Thoracic aorta (tissue), 2 donors: ENCODE results near the gene SEMA6B. TPM values are rescaled to one million over a fixed set of nuclear protein-coding genes. Genes with fewer than 3 reads are reported as not detected.

Source experiments
- ATAC-seq: fragments of 150-250 bp; one replicate; pipeline ENCODE4 v1.8.0; 2017; ENCODE audit warnings: low read depth; ENCODE audit not compliant: insufficient number of reproducible peaks, low FRiP score
- DNase-seq: peaks from one replicate; pipeline ENCODE4 v3.0.0-alpha.2; 2020; ENCODE audit warnings: low spot score
- H3K27ac ChIP-seq, 2 donors: fragments of 200-600 bp; sonication (generic); 1 replicate in 1 of 2; 2 replicates in 1 of 2; pipeline ENCODE4 v1.5.1; 2016; ENCODE audit warnings: mild to moderate bottlenecking in 2 of 2, moderate library complexity in 2 of 2
- H3K27me3 ChIP-seq: fragments of 200-600 bp; sonication (generic); replicated peaks from 2 replicates; pipeline ENCODE4 v1.6.0; 2016; ENCODE audit warnings: mild to moderate bottlenecking; ENCODE audit not compliant: insufficient read depth
- H3K36me3 ChIP-seq: fragments of 200-600 bp; sonication (generic); one replicate; pipeline ENCODE4 v1.5.1; 2016
- H3K4me1 ChIP-seq, 2 donors: fragments of 200-600 bp; sonication (generic); 1 replicate in 1 of 2; 2 replicates in 1 of 2; pipeline versions ENCODE4 v1.5.1 to v1.6.0; 2016; ENCODE audit warnings: low read depth in 2 of 2, mild to moderate bottlenecking in 1 of 2; ENCODE audit not compliant: control insufficient read depth in 1 of 2
- H3K4me3 ChIP-seq: fragments of 200-600 bp; sonication (generic); 2 replicates; pipeline ENCODE4 v1.5.1; 2016; ENCODE audit warnings: mild to moderate bottlenecking
- H3K9me3 ChIP-seq: fragments of 200-600 bp; sonication (generic); 2 replicates; pipeline ENCODE4 v1.5.1; 2016
- CTCF ChIP-seq: fragments of 200-600 bp; sonication (generic); IDR thresholded peaks from one replicate; pipeline ENCODE4 v1.5.1; 2019; ENCODE audit warnings: antibody characterized with exemption
- total RNA-seq, 2 donors: library from RNA; depleted of rRNA; stranded (reverse); fragments of >200 nt; gene quantifications; one replicate each; pipeline versions ENCODE4 v1.1.0 to v1.2.3, GENCODE V29; 2016

Gene SEMA6B
- total RNA-seq, 2 donors from 2014 or later = 3.4 to 17.4 TPM

- Histone ChIP-seq H3K27ac (no peak overlapping the region), H3K4me1 (peaks cover 0 to 11% of the 10 kb centered on the region in 2 donors), H3K9me3 (no peaks in the 10 kb centered on the region), H3K27me3 (peaks cover 18% of the 10 kb centered on the region), H3K4me3 (peak overlapping the region; percentile 21), H3K36me3 (no peaks in the 10 kb centered on the region)
- DNase-seq = no peak
- no peak for ATAC-seq
- TF ChIP-seq CTCF = no peak
These were observed 21.6 kb upstream of the SEMA6B start for GRCh38 chr19:4580961-4581665.

DNA sequence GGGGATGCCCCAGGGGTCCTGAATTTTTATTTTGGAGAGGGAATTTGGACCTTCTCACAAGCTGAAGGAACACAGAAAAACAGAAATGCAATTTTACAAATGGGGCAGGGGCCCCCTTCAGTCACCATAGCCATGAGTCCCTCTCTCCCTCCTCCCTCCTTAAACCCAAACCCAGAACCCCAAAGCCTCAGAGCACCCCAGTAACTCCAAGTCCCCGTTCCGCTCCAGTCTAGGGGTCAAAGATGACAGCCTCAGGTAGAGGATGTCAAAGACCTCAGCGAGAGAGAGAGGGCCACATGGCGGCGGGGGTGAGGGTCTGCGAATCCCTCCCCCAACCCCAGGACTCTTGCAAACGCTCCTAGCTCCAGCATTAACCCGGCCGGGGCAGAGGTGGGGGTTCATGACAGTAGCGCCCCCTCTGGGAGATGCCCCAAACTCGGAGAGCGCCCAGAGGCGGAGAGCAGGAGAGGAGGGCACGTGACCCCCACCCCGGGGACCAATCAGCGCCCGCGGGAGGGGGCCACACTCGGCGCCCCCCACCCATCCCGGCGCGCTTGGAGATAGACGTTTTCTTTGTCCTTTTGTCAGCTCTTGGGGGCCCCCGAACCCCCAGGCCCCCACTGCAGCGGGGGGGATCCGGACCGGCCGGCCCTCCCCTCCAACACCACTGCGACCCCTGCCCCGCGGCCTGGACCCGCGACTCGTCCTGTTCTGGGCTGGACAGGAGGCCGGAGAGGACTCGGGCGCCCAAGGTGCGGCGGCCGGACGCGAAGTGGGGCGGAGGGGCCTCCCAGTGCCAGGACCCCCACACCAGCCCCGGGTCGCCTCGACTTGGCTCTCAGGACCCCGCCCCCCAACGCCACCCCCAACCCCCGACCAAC, 20.8 kb upstream of the SEMA6B start:
- Histone ChIP-seq H3K9me3 (no peaks in the 10 kb centered on the region), H3K4me1 (peaks cover 0 to 19% of the 10 kb centered on the region in 2 donors), H3K36me3 (no peaks in the 10 kb centered on the region), H3K27me3 (peaks cover 18% of the 10 kb centered on the region), H3K27ac (no peak overlapping the region), H3K4me3 (peak overlapping the region; percentile 23)
- DNase-seq = no peak
- no peak for ATAC-seq
- no peak for TF ChIP-seq CTCF

DNA sequence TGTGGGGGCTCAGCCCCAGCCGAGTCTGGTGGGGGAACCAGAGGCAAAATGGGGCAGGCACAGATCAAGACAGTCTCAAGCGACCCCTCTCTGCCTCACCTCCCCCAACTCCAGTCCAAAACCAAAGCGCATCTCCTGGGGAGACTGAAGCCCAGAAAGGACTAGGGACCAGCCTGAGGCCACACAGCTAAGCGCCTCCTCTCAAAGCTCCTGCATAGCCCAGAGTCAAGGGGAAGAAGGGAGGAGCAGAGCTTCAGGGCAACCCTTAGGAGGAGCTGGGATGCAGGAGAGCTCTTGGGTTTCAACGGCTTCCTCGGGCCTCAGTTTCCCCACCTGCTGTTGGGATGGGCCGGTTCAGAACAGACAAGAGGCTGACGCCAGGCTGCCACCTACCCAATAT, 19.9 kb upstream of the SEMA6B start:
- H3K9me3 ChIP-seq = no peaks in the 10 kb centered on the region
- ATAC-seq (no peak), DNase-seq (no peak)
- peaks cover 0 to 17% of the 10 kb centered on the region in 2 donors for H3K4me1 ChIP-seq
- peaks cover 10% of the 10 kb centered on the region for H3K27me3 ChIP-seq
- TF ChIP-seq CTCF = no peak
- no peaks in the 10 kb centered on the region for H3K36me3 ChIP-seq
- no peak overlapping the region for H3K4me3 ChIP-seq
- H3K27ac ChIP-seq = no peak overlapping the region

- Histone ChIP-seq H3K4me1 (peaks cover 0 to 11% of the 10 kb centered on the region in 2 donors), H3K27me3 (peaks cover 5% of the 10 kb centered on the region), H3K4me3 (no peak overlapping the region), H3K36me3 (no peaks in the 10 kb centered on the region), H3K27ac (no peak overlapping the region), H3K9me3 (no peaks in the 10 kb centered on the region)
- no peak for ATAC-seq
- no peak for DNase-seq
- no peak for TF ChIP-seq CTCF
These were observed 19.2 kb upstream of the SEMA6B start for GRCh38 chr19:4578552-4579248.
